Tibial artery (tissue), 4 donors: ENCODE measurements around the gene CREB3L2.

Experiments used
- DNase-seq, 2 donors: peaks; one replicate each; pipeline ENCODE4 v3.0.0-alpha.2; 2019
- H3K27ac ChIP-seq, 2 donors: fragments of 200-600 bp; sonication (generic) in 1 of 2; 1 replicate in 1 of 2; 2 replicates in 1 of 2; pipeline ENCODE4 v1.5.1; 2018 to 2019; ENCODE audit warnings: mild to moderate bottlenecking in 1 of 2
- H3K27me3 ChIP-seq, 2 donors: fragments of 200-600 bp; sonication (generic) in 1 of 2; one replicate each; pipeline versions ENCODE4 v1.5.1 to v1.6.0; 2016 to 2019
- H3K36me3 ChIP-seq, 3 donors: fragments of 200-600 bp; sonication (generic) in 2 of 3; one replicate each; pipeline ENCODE4 v1.5.1; 2016 to 2019; ENCODE audit warnings: mild to moderate bottlenecking in 2 of 3
- H3K4me1 ChIP-seq, 4 donors: fragments of 200-600 bp; sonication (generic) in 2 of 4; 1 replicate in 3 of 4; 2 replicates in 1 of 4; pipeline ENCODE4 v1.5.1; 2016 to 2019
- H3K4me3 ChIP-seq, 2 donors: fragments of 200-600 bp; sonication (generic) in 1 of 2; 1 replicate in 1 of 2; 2 replicates in 1 of 2; pipeline ENCODE4 v1.5.1; 2018 to 2019; ENCODE audit warnings: mild to moderate bottlenecking in 2 of 2
- H3K9me3 ChIP-seq, 3 donors: fragments of 200-600 bp; sonication (generic) in 1 of 3; one replicate each; pipeline ENCODE4 v1.5.1; 2016 to 2019
- CTCF ChIP-seq, 2 experiments: fragments of 200-600 bp in 1 of 2; fragments of 450-650 bp in 1 of 2; IDR thresholded peaks; one replicate each; pipeline ENCODE4 v1.5.1; 2017 to 2019; ENCODE audit warnings: antibody characterized with exemption in 2 of 2, mild to moderate bottlenecking in 1 of 2, moderate library complexity in 1 of 2
- intact Hi-C: fragments of 100-400 bp; cut with DNase I; formaldehyde crosslinking; loops from one replicate; pipeline ENCODE4 v1.15.0; 2023; ENCODE audit warnings: low total_unique reads

Gene CREB3L2

GRCh38 chr7:138008588-138009349, 6.9 kb upstream of the CREB3L2 start:
- peak overlapping the region in 1 of 2 donors; percentile 4 for H3K27ac ChIP-seq
- peaks cover 0 to 3% of the 10 kb centered on the region in 2 donors for H3K27me3 ChIP-seq
- DNase-seq: no peak
- no peaks in the 10 kb centered on the region for H3K36me3 ChIP-seq
- TF ChIP-seq CTCF (IDR thresholded peaks at IDR 0.05): peak; percentile 84 to 89
- no peaks in the 10 kb centered on the region for H3K9me3 ChIP-seq
- intact Hi-C loops: loop anchor here (1.0 kb wide), 1 partner anchor 104 kb away; no protein-coding TSS in a partner anchor
- no peak overlapping the region for H3K4me3 ChIP-seq
- peaks cover 0 to 4% (median 1%) of the 10 kb centered on the region in 4 donors for H3K4me1 ChIP-seq

- no peak for DNase-seq
- no peak for TF ChIP-seq CTCF (IDR thresholded peaks at IDR 0.05)
- no peak overlapping the region for H3K4me3 ChIP-seq
- H3K27ac ChIP-seq: peak overlapping the region in 1 of 2 donors; percentile 4
- intact Hi-C loops: loop anchor here (1.0 kb wide), 1 partner anchor 104 kb away; no protein-coding TSS in a partner anchor
- no peaks in the 10 kb centered on the region for H3K9me3 ChIP-seq
- H3K4me1 ChIP-seq: peaks cover 0 to 4% (median 1%) of the 10 kb centered on the region in 4 donors
- no peaks in the 10 kb centered on the region for H3K36me3 ChIP-seq
- peaks cover 0 to 3% of the 10 kb centered on the region in 2 donors for H3K27me3 ChIP-seq
Measured at GRCh38 chr7:138008019-138008587, 6.2 kb upstream of the CREB3L2 start.

GRCh38 chr7:138006106-138006505, 4.2 kb upstream of the CREB3L2 start:
- DNase-seq: no peak
- Histone ChIP-seq H3K4me3 (no peak overlapping the region), H3K9me3 (no peaks in the 10 kb centered on the region), H3K36me3 (no peaks in the 10 kb centered on the region), H3K27ac (no peak overlapping the region), H3K4me1 (peaks cover 0 to 9% (median 1%) of the 10 kb centered on the region in 4 donors), H3K27me3 (peaks cover 0 to 3% of the 10 kb centered on the region in 2 donors)
- intact Hi-C loops: no loop called here
- TF ChIP-seq CTCF (IDR thresholded peaks at IDR 0.05): no peak

GRCh38 chr7:138004936-138005335, 3.0 kb upstream of the CREB3L2 start:
- intact Hi-C loops: no loop called here
- no peak overlapping the region for H3K27ac ChIP-seq
- no peaks in the 10 kb centered on the region for H3K36me3 ChIP-seq
- DNase-seq: no peak
- no peaks in the 10 kb centered on the region for H3K27me3 ChIP-seq
- H3K9me3 ChIP-seq: no peaks in the 10 kb centered on the region
- H3K4me1 ChIP-seq: peaks cover 0 to 11% (median 2%) of the 10 kb centered on the region in 4 donors
- no peak for TF ChIP-seq CTCF (IDR thresholded peaks at IDR 0.05)
- H3K4me3 ChIP-seq: no peak overlapping the region

- Histone ChIP-seq H3K27ac (no peak overlapping the region), H3K9me3 (no peaks in the 10 kb centered on the region), H3K27me3 (no peaks in the 10 kb centered on the region), H3K4me3 (no peak overlapping the region), H3K4me1 (peaks cover 0 to 20% (median 6%) of the 10 kb centered on the region in 4 donors), H3K36me3 (no peaks in the 10 kb centered on the region)
- TF ChIP-seq CTCF (IDR thresholded peaks at IDR 0.05): no peak
- DNase-seq: no peak
- intact Hi-C loops: no loop called here
Measured at GRCh38 chr7:138004046-138004445, 2.2 kb upstream of the CREB3L2 start.
